ENCODE data around the gene RHOBTB1.

DNA sequence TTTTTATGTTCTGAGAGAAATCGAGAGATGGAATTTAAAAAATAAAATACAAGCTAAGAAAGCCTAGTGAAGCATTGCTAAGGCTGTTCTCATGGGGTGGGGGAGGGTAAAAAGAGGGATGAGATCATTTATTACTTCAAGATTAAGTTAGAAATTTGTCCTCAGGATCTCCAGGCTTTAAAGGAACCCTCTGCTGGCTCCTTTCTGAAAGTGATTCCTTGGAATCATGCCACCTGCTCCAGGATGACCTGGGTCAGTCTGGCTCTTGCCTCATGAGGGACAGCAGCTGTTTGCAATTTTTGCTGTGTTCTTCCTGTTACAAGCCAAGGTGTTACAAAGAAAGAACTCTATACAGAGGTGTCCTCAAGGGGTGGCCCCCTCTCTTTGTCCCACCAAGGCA is 95.9 kb downstream of the RHOBTB1 start:
- TF ChIP-seq, protein P1, sequence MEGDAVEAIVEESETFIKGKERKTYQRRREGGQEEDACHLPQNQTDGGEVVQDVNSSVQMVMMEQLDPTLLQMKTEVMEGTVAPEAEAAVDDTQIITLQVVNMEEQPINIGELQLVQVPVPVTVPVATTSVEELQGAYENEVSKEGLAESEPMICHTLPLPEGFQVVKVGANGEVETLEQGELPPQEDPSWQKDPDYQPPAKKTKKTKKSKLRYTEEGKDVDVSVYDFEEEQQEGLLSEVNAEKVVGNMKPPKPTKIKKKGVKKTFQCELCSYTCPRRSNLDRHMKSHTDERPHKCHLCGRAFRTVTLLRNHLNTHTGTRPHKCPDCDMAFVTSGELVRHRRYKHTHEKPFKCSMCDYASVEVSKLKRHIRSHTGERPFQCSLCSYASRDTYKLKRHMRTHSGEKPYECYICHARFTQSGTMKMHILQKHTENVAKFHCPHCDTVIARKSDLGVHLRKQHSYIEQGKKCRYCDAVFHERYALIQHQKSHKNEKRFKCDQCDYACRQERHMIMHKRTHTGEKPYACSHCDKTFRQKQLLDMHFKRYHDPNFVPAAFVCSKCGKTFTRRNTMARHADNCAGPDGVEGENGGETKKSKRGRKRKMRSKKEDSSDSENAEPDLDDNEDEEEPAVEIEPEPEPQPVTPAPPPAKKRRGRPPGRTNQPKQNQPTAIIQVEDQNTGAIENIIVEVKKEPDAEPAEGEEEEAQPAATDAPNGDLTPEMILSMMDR (IDR thresholded peaks at IDR 0.05 in 4 of 5, conservative IDR thresholded peaks at IDR 0.05 in 1 of 5): peak in 4 of 5 experiments; percentile 15 to 49 (median 38)
- TF ChIP-seq POLR2A (IDR thresholded peaks at IDR 0.05): no peak
